Lung (tissue), 12 donors: ENCODE measurements around the gene CRISPLD2. TPM values are rescaled to one million over a fixed set of nuclear protein-coding genes. Genes with fewer than 3 reads are reported as not detected.

Source experiments
- ATAC-seq: fragments of 200-7000 bp; cut with Tn5 transposase; one replicate; pipeline ENCODE4 v1.9.1; 2020; ENCODE audit warnings: moderate number of reproducible peaks; ENCODE audit not compliant: insufficient read depth, low FRiP score
- DNase-seq, 3 donors: peaks; one replicate each; pipeline ENCODE4 v3.0.0-alpha.2; 2013 to 2017
- H3K27ac ChIP-seq, 2 donors: one replicate each; pipeline ENCODE4 v1.5.1; 2013; ENCODE audit warnings: mild to moderate bottlenecking in 2 of 2, moderate library complexity in 2 of 2, control low read depth in 1 of 2, inconsistent platforms in 1 of 2, low read depth in 1 of 2, low read length in 1 of 2
- H3K27me3 ChIP-seq, 3 donors: one replicate each; pipeline ENCODE4 v1.5.1; 2013; ENCODE audit warnings: low read length in 2 of 3; ENCODE audit not compliant: control insufficient read depth in 3 of 3, insufficient read depth in 3 of 3
- H3K36me3 ChIP-seq, 4 donors: one replicate each; pipeline ENCODE4 v1.5.1; 2013; ENCODE audit warnings: low read length in 4 of 4, mild to moderate bottlenecking in 1 of 4, moderate library complexity in 1 of 4; ENCODE audit not compliant: control insufficient read depth in 4 of 4, insufficient read depth in 4 of 4
- H3K4me1 ChIP-seq, 5 donors: one replicate each; pipeline ENCODE4 v1.5.1; 2013; ENCODE audit warnings: low read length in 5 of 5, mild to moderate bottlenecking in 2 of 5, moderate library complexity in 1 of 5; ENCODE audit not compliant: control insufficient read depth in 5 of 5, insufficient read depth in 5 of 5
- H3K4me3 ChIP-seq: one replicate; pipeline ENCODE4 v1.5.1; 2013; ENCODE audit warnings: mild to moderate bottlenecking, control low read depth, moderate library complexity
- H3K9ac ChIP-seq, 2 donors: one replicate each; pipeline ENCODE4 v1.5.1; 2013; ENCODE audit warnings: low read length in 2 of 2, control low read depth in 1 of 2; ENCODE audit not compliant: insufficient read depth in 1 of 2
- H3K9me3 ChIP-seq, 4 donors: one replicate each; pipeline ENCODE4 v1.5.1; 2013; ENCODE audit warnings: low read length in 3 of 4, mild to moderate bottlenecking in 1 of 4, moderate library complexity in 1 of 4; ENCODE audit not compliant: control insufficient read depth in 4 of 4, insufficient read depth in 3 of 4
- WGBS, 2 donors: extraction: QIAGEN DNeasy Blood & Tissue Kit; methylation state at CpG; one replicate each; pipeline ENCODE4 v1.1.7; 2013; 5-methylcytosine and 5-hydroxymethylcytosine counted together
- polyA plus RNA-seq, 2 donors: library from polyadenylated mRNA; stranded (reverse); fragments of 200-250 nt; gene quantifications; one replicate each; pipeline ENCODE4 v1.2.1, GENCODE V29; 2013
- total RNA-seq, 2 donors: library from RNA; depleted of rRNA in 1 of 2; stranded (reverse); fragments of >200 nt in 1 of 2; gene quantifications; one replicate each; pipeline ENCODE4 v1.2.1, GENCODE V29; 2014 to 2021
- TF ChIP-seq, protein P1 (sequence below): IDR thresholded peaks from 2 replicates; pipeline ENCODE4 v1.5.1; 2012; ENCODE audit warnings: mild to moderate bottlenecking; ENCODE audit errors: control extremely low read depth, extremely low read depth
- donor health status: control.
- donor health status: control.
- donor health status: Bipolar disorder and iron deficiency.
- donor health status: healthy.
- donor health status: DM: yes; HTN: yes; CAD: no.

CRISPLD2 gene
- total and polyA plus RNA-seq, 4 donors, result 30.3 to 136 (median 42.5) TPM

DNA sequence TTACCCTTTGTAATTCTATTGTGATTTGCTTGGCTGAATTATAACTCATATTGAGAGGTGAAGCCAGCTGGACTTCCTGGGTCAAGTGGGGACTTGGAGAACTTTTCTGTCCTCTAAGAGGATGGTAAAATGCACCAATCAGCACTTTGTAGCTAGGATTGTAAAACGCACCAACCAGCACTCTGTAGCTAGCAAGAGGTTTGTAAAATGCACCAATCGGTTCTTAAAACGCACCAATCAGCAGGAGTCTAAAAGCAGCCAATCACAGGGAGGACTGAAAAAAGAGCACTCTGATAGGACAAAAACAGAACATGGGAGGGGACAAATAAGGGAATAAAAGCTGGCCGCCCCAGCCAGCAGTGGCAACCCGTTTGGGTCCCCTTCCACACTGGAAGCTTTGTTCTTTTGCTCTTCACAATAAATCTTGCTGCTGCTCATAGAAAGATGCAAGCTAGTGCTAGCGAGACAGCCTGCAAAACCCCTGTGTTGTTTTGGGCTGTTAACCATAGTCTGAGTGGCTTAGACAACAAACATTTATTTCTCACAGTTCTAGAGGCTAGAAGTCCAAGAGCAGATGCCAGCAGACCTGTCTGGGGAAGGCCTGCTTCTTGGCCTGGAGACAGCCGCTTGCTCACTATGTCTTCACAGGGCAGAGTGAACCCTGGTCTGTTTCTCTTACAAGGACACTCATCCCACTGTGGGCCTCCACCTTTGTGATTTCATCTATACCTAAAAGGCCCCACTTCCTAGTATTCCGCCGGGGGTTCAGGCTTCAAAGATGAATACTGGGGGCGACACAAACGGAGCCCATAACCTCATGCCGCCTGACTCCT lies 39.0 kb upstream of the CRISPLD2 start:
- DNase-seq, result no peak
- Histone ChIP-seq H3K4me3 (no peak overlapping the region), H3K27me3 (no peaks in the 10 kb centered on the region), H3K9ac (no peak overlapping the region), H3K36me3 (peaks cover 9 to 27% (median 18%) of the 10 kb centered on the region in 4 donors), H3K9me3 (no peaks in the 10 kb centered on the region), H3K4me1 (peaks cover 0 to 13% (median 0%) of the 10 kb centered on the region in 5 donors), H3K27ac (no peak overlapping the region)
- 92 to 94% methylated on average over 12 of the region's 12 CpGs for WGBS, 2 donors
- TF ChIP-seq, protein P1, sequence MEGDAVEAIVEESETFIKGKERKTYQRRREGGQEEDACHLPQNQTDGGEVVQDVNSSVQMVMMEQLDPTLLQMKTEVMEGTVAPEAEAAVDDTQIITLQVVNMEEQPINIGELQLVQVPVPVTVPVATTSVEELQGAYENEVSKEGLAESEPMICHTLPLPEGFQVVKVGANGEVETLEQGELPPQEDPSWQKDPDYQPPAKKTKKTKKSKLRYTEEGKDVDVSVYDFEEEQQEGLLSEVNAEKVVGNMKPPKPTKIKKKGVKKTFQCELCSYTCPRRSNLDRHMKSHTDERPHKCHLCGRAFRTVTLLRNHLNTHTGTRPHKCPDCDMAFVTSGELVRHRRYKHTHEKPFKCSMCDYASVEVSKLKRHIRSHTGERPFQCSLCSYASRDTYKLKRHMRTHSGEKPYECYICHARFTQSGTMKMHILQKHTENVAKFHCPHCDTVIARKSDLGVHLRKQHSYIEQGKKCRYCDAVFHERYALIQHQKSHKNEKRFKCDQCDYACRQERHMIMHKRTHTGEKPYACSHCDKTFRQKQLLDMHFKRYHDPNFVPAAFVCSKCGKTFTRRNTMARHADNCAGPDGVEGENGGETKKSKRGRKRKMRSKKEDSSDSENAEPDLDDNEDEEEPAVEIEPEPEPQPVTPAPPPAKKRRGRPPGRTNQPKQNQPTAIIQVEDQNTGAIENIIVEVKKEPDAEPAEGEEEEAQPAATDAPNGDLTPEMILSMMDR, result no peak
- no peak for ATAC-seq

DNA sequence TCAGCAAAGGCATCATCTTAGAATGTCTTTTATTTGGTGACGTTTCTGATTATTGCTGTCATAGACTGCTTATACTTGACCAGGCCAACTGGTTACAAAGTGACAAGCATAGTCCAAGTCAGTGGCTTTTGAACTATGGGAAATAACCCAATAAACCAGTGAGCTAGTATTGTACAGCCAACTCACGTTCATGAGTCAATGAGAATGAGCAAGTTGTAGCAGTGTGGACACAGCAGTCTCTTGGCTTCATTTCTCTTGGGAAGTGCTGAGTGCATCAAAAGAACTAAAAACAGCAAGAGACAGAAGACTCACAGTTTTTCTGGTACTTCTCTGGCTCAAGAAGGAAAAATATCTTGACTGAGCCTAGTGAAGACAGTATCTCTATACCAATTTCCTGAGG lies 36.9 kb upstream of the CRISPLD2 start:
- TF ChIP-seq, protein P1, result no peak
- Histone ChIP-seq H3K4me1 (peaks cover 0 to 30% (median 4%) of the 10 kb centered on the region in 5 donors), H3K27ac (no peak overlapping the region), H3K4me3 (no peak overlapping the region), H3K9ac (no peak overlapping the region), H3K36me3 (peaks cover 6 to 11% (median 10%) of the 10 kb centered on the region in 4 donors), H3K9me3 (no peaks in the 10 kb centered on the region), H3K27me3 (no peaks in the 10 kb centered on the region)
- WGBS, 2 donors, result 89% methylated on average over 2 of the region's 2 CpGs
- DNase-seq (no peak), ATAC-seq (no peak)

DNA sequence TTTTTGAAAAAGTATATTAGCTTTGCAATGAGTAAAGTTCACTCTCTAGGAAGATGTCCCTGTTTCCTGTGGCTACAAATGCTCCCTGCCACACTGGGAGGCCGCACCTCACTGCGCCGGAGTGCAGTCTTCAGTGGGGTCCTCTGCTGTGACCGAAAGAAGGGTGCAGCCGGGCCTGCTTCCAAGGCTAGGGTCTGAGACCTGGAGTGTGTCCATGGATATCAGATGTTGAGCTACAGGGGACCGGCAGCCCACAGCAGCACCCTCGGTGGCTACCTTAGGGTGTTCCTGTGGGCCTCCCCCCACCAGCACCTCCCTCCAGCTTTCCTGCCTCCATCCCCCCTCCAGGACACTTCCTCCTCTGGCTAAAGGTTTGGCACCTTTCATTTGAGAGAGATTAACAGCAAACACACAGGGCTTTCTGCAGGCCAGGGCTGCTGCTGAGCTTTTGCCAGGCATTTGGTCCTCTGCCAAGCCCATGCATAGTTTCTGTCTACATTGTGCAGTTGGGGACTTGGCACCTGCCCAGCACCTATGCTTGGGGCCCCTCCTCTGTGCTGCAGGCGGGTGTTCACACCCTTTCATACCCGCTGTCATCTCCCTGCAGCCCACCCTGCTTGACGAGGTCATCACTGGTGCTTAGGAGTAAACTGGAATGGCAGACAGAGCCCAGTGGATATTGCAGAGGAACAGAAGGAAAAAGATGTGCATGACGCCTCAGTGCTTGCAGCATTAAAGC lies 33.8 kb upstream of the CRISPLD2 start:
- 52 to 61% methylated on average over 11 of the region's 11 CpGs for WGBS, 2 donors
- peaks cover 0 to 33% (median 6%) of the 10 kb centered on the region in 5 donors for H3K4me1 ChIP-seq
- H3K27ac ChIP-seq, result no peak overlapping the region
- H3K36me3 ChIP-seq, result no peaks in the 10 kb centered on the region
- H3K27me3 ChIP-seq, result no peaks in the 10 kb centered on the region
- no peaks in the 10 kb centered on the region for H3K9me3 ChIP-seq
- no peak overlapping the region for H3K9ac ChIP-seq
- TF ChIP-seq, protein P1, result no peak
- ATAC-seq (no peak), DNase-seq (peak; percentile 83 to 91 (median 91))
- H3K4me3 ChIP-seq, result no peak overlapping the region
